ENCODE data around the gene LMF1. TPM values are rescaled to one million over a fixed set of nuclear protein-coding genes. Genes with fewer than 3 reads are reported as not detected.
A peak's percentile ranks its signal among the peaks of the same experiment; 100 is the strongest.

LMF1 gene
- total and polyA plus RNA-seq, 2 of the 13 experiments (the other 11 are each of a cell fraction or from before 2014, with no cell fraction given), result 6.8 to 8.5 TPM

- Histone ChIP-seq H3K4me2 (ENCODE audit: low read depth, low read length) (no peak overlapping the region), H3K27me3 (ENCODE audit: control insufficient read depth in 1 of 2, insufficient read depth in 2 of 2, low read length in 2 of 2) (peaks cover 20 to 66% of the 10 kb centered on the region in 2 experiments), H2AFZ (ENCODE audit: low read length) (no peak overlapping the region), H3K4me3 (replicated peaks in 1 of 3; ENCODE audit: insufficient read depth in 1 of 3, low read depth in 2 of 3, low read length in 3 of 3) (no peak overlapping the region), H3K36me3 (replicated peaks in 1 of 2; ENCODE audit: control insufficient read depth in 1 of 2, insufficient read depth in 2 of 2, low read length in 2 of 2) (no peaks in the 10 kb centered on the region), H3K9me3 (ENCODE audit: low read length) (no peaks in the 10 kb centered on the region), H3K79me2 (ENCODE audit: insufficient read depth, low read length) (no peaks in the 10 kb centered on the region), H3K4me1 (ENCODE audit: insufficient read depth, low read length) (peaks cover 63% of the 10 kb centered on the region), H3K9ac (ENCODE audit: insufficient read depth, low read depth, low read length) (no peak overlapping the region), H4K20me1 (ENCODE audit: insufficient read depth, low read length) (no peaks in the 10 kb centered on the region), H3K27ac (ENCODE audit: extremely low read length, insufficient read depth, low read length) (no peak overlapping the region)
- no peak for TF ChIP-seq SOX5 (CRISPR knock-in tag; IDR thresholded peaks at IDR 0.05; ENCODE audit: borderline replicate concordance)
- peak; percentile 98 for TF ChIP-seq RBAK (CRISPR knock-in tag; IDR thresholded peaks at IDR 0.05)
- ChIA-PET CTCF (ENCODE audit: low intra/inter-chr PET ratio, low total read pairs) (no interaction called here), POLR2A (no interaction called here)
- DNase-seq (ENCODE audit: low spot score) (no peak), ATAC-seq (no peak), FAIRE-seq (no peak)
- in situ Hi-C loops (cut with HindIII; ENCODE audit: extremely low pct_ligation_motif_present, low pct_unique_long_range_greater_than_20kb), result no loop called here
- WGBS (ENCODE audit: low lambda C conversion rate), result 73% methylated on average over 9 of the region's 12 CpGs
- BruUV-seq (replicated peaks), result no TSS peak
- intact Hi-C loops (cut with micrococcal nuclease; ENCODE audit: unreplicated experiment), result no loop called here
These were observed 4.5 kb upstream of the LMF1 start for GRCh38 chr16:975291-975690.

GRCh38 chr16:974611-975261 is 4.0 kb upstream of the LMF1 start:
- ChIA-PET POLR2A (no interaction called here), CTCF (ENCODE audit: low intra/inter-chr PET ratio, low total read pairs) (no interaction called here)
- intact Hi-C loops (cut with micrococcal nuclease; ENCODE audit: unreplicated experiment), result loop anchor here (5.0 kb wide), 1 partner anchor 87 kb away; no protein-coding TSS in a partner anchor
- no peaks in the 10 kb centered on the region for H3K79me2 ChIP-seq (ENCODE audit: insufficient read depth, low read length)
- FAIRE-seq, result no peak
- H3K36me3 ChIP-seq (replicated peaks in 1 of 2; ENCODE audit: control insufficient read depth in 1 of 2, insufficient read depth in 2 of 2, low read length in 2 of 2), result no peaks in the 10 kb centered on the region
- no peak overlapping the region for H3K27ac ChIP-seq (ENCODE audit: extremely low read length, insufficient read depth, low read length)
- no peaks in the 10 kb centered on the region for H3K9me3 ChIP-seq (ENCODE audit: low read length)
- no peak for DNase-seq (ENCODE audit: low spot score)
- TF ChIP-seq ZNF687 (CRISPR knock-in tag; IDR thresholded peaks at IDR 0.05) (peak; percentile 7; the same call in 1 of the 2 replicates), EED (CRISPR knock-in tag; IDR thresholded peaks at IDR 0.05) (0 out of 2 replicates have a peak, but pooled peaks have one; percentile 18), SRF (IDR thresholded peaks at IDR 0.05; ENCODE audit: low read depth, low read length) (no peak), SYNCRIP (IDR thresholded peaks at IDR 0.05; ENCODE audit: insufficient read depth, low read depth, low read length) (no peak), FOSL2 (CRISPR knock-in tag; IDR thresholded peaks at IDR 0.05) (peak; percentile 47)
- no peaks in the 10 kb centered on the region; the same call in 1 of the 2 replicates for H4K20me1 ChIP-seq (ENCODE audit: insufficient read depth, low read length)
- no TSS peak for BruUV-seq (replicated peaks)
- peaks cover 16 to 61% of the 10 kb centered on the region in 2 experiments for H3K27me3 ChIP-seq (ENCODE audit: control insufficient read depth in 1 of 2, insufficient read depth in 2 of 2, low read length in 2 of 2)
- no peak for ATAC-seq
- H3K4me1 ChIP-seq (ENCODE audit: insufficient read depth, low read length), result peaks cover 66% of the 10 kb centered on the region
- WGBS (ENCODE audit: low lambda C conversion rate), result 41% methylated on average over 7 of the region's 26 CpGs
- in situ Hi-C loops (cut with HindIII; ENCODE audit: extremely low pct_ligation_motif_present, low pct_unique_long_range_greater_than_20kb), result no loop called here
- H3K9ac ChIP-seq (ENCODE audit: insufficient read depth, low read depth, low read length), result no peak overlapping the region
- H3K4me3 ChIP-seq (replicated peaks in 1 of 3; ENCODE audit: insufficient read depth in 1 of 3, low read depth in 2 of 3, low read length in 3 of 3), result no peak overlapping the region
- H2AFZ ChIP-seq (ENCODE audit: low read length), result no peak overlapping the region
- H3K4me2 ChIP-seq (ENCODE audit: low read depth, low read length), result no peak overlapping the region

Data from HepG2 (cell line).